Left lobe of liver (tissue), 2 donors: ENCODE data around the gene PAPOLB. TPM values are rescaled to one million over a fixed set of nuclear protein-coding genes. Genes with fewer than 3 reads are reported as not detected.

ENCODE experiments used
- ATAC-seq: fragments of 200-7000 bp; cut with Tn5 transposase; one replicate; pipeline ENCODE4 v1.9.1; 2020; ENCODE audit warnings: mild to moderate bottlenecking, moderate library complexity
- DNase-seq: peaks from one replicate; pipeline ENCODE4 v3.0.0-alpha.2; 2020; ENCODE audit warnings: low spot score
- total RNA-seq: library from RNA; stranded (reverse); gene quantifications from one replicate; pipeline ENCODE4 v1.2.1, GENCODE V29; 2021
- donor health status: DM: no; HTN: no; CAD: no; lungs with moderate emphysema.
- donor health status: DM: no; HTN: yes; CAD: no.

Gene PAPOLB
- total RNA-seq, 1 donor from 2014 or later: not detected

DNA sequence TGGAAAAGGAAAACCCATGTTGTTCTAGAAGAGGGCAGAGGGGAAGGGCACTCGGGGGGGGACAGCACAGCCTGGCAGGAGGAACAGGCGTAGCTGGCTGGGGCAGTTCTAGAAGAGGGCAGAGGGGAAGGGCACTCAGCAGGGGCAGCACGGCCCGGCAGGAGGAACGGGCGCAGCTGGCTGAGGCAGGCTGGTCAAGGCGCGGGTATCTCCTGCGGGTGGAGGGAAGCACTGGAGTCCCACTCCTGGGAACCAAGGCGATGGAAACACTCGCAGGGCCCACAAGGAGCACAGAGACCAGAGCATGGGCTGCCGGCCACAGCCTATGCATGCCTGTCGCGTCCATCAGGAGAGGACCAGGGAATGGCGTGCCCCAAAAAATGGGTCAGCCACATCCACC is 36.7 kb downstream of the PAPOLB start:
- DNase-seq (no peak), ATAC-seq (no peak)

DNA sequence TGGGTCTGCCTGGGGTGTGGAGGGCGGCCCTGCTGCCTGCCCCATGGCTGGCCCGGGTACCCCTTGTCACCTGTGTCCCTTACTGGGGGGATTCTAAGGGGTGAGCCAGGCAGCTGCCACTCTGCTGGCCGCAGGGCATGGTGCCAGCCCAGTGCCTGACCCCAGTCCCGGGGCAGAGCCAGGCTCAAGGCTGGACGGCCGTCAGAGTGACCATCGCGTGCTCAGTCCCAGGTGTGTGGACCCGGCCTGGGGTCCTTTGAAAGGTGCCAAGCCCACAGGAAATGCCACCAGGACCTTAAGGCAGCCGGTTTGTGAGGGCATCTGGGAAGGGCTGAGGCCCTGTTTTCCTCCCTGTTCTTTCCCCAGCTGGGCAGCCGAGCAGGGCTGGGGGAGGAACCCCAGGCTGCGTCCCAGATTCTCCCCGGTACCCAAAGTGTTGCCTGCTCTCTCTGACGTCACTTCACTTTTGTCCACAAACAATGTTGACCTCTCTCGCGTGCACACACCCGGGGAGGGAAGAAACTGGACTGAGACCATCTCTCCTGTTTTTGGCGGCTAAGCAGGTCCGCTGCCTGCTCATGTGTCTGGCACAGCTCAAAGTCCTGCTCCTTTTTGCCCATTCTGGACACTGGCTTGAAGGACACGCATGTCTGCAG is 37.6 kb downstream of the PAPOLB start:
- ATAC-seq (no peak), DNase-seq (no peak)

DNA sequence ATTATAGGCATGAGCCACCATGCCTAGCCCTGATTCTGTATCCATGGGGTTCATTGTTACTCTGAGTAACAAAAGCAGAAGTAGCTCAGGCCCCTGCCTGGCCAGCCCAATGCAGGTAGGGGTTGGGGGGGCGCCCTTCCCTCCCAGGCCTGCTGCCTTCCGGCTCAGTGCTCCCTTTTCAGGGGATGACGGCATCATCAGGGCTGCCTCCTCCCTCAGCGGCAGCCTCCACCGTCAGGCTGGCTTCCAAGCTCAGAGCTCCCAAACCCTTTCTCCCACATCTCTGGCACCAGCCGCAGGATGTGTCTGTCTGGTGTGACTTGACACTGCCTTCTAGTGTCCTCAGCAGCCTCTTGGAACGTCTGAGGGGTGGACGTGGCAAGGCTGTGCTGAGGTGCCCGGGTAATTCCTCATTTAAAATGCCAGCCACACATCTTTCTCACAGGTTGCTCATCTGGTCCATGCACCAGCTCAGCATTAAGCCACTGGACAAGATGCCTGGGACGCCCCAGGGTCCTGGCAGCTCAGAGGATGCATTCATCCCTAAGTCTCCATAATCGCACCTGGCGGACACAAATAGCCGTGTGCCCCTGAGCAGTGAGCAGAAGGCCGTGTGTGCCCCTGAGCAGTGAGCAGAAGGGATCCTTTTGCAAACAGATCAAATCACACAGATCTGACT is 38.2 kb downstream of the PAPOLB start:
- no peak for DNase-seq
- ATAC-seq: no peak

DNA sequence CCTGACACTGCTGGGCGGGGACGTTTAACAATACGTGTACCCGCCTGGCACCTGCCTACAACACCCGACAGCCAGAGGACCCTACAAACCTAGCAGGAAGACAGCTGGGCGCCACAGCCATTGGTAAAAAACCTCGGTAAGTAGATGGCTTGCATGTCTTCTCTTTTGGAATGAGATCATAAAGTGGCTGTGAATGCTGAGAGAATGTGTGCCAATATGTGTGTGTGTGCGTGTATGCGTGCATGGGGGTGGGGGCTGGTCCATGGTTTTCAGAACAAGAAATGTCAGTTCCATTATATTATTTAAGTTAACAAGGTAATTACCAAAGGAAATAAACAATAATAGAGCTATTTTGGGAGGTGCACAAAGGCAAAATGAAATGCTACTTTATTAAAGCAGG is 39.2 kb downstream of the PAPOLB start:
- no peak for ATAC-seq
- DNase-seq: no peak

DNA sequence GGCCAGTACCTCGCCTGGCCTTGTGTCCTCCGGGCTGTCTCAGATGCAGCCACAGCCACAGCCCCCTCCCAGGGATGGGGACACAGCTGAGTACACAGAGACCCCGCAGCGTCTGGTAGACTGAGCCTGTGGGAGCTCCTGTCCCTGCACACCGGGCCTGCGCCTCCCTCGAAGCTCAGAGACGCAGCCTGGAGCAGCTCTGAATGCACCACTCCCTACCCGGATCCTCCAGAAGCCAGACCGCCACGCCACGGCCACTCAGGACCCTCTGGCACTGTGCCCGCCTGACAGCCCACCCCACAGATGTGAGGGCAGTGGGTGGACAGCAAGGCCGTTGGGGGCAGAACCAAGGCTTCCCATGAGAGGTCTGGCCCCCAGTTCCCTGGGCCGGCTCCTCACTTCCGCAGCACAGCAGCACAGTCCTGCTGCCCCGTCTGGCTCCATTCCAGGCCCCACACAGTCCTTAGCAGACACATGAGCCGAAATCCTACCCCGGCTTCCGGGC is 40.8 kb downstream of the PAPOLB start:
- DNase-seq (no peak), ATAC-seq (no peak)

DNA sequence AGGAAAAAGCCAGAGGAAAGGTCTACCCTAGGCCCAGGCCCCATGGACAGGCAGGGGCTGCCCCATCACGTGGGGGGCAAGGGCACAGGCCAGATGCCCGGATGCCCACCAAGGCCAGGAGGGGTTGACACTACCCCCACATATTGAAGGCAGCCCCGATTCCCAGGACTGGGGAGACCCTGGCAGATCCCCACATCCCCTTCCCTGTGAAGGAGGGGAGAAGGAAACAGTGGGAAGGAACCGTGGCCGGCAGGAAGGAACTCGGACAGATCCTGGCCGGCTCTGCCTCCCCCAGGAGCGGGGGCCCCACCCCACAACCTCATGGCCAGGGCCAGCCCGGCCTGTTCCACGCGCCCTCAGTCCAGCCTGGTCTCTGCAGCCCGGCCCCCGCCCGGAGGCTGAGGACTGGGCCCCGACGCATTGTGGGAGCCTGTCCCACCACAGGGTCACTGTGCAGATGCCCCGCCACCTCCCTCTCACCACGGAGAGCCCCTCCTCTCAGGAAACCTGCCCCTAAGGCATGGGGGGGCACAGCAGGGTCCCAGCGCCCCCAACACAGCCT is 41.3 kb downstream of the PAPOLB start:
- DNase-seq (no peak), ATAC-seq (no peak)

DNA sequence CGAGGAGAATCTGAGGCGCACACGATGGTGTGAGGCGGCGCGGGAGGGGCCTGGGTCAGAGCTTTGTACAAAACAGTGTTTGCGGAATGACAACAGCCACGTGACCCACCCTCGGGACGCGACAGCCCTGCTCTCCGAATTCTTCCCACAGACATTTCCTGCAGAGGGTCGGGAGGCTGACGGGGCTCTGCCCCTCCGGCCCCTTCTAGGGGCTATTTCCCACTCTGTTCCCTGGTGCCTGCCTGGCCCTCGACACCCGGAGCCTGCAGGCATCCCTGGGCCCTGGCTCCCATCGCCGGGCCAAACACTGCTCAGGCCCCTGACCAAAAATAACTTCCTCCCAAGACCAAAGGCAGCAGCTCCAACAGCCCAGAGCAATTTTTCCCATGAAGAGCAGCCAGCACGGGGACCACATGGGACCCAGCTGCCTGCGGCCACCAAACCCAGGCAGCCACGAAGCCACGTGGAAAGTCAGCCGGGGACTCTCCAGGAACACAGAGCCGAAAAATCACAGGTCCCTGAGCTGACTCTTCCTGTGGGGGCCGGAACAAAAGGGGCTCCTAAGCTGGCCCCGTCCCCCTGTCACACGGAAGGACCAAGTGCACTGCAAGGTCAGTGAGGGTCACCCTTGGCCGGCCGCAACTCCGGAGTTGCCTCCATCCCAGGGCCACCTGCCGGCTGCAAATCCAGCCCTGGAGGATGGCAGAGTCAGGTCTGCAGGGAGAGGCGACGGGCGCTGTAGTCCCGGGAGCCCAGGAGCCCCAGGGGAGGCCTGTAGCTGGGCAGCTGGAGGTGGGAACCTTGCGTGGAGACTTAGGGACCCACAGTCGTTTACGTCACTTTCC is 42.0 kb downstream of the PAPOLB start:
- ATAC-seq (no peak), DNase-seq (no peak)

DNA sequence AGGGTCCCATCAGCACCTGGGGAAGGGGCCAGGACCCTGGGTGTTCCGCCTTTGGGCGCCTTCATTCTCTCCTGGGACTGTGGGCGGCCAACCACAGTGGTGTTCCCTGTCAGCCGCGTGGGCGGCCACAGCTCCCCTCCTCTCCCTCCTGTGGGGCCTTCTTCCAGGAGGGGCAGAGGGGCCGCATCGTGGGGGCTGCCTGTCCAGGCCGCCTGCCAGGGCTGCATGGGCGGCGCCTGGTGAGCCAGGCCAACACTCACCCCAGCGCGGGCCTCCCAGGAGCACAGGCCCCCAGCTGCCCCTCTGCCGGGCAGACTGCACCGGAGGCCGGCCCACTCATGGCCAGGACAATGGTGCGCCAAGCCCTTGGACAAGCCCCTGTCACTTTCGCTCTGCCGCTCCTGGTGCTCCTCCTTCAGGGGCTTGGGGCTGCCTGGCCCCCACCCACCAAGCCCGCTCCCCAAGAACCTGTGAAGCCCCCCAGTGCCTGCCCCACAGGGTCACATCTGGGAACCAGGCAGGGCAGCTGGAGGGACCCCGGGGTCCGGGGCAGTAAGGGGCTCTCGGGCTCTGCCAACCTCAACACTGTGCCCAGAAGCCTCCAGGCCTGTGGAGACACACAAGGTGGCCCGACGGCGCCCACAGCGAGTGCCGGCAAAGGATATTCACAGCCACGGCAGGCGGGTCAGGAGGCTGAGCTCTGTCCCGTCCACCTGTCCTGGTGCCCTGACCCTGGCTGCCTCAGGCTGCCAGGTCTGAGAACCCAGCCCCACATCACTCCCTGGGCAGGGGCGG is 43.6 kb downstream of the PAPOLB start:
- DNase-seq: no peak
- no peak for ATAC-seq

DNA sequence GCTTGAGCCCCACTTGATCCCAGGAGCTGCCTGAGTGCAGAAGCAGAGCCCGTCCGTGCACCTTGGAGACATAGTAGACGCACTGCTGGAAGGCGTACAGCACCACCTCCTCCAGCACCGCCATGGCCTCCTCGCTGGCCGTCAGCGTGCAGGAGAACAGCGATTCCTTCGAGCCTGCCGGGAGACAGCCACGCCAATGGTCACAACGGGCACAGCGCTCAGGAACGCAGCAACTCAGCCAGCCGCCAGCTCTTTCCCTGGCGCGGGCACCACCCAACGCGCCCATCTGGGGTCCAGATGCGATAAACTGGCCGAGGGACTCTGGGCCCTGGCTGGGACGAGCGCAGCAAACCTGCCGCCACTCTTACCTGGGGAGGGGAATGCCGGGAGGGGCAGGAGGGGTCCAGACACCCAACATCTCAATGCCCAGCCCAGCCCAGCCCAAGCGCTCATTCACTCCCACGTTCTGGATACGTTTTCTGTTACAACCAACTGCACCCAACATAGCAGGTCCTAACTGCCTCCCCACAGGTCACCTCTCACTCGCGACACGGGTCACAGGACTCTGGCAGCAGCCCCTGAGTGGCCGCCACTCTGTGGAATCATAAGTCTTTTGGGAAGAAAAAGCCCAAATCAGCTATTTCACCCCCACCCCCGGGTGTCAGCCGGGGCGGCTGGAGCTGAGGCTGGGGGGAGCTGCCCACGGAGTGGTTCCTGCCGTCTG is 44.5 kb downstream of the PAPOLB start:
- ATAC-seq (no peak), DNase-seq (no peak)

DNA sequence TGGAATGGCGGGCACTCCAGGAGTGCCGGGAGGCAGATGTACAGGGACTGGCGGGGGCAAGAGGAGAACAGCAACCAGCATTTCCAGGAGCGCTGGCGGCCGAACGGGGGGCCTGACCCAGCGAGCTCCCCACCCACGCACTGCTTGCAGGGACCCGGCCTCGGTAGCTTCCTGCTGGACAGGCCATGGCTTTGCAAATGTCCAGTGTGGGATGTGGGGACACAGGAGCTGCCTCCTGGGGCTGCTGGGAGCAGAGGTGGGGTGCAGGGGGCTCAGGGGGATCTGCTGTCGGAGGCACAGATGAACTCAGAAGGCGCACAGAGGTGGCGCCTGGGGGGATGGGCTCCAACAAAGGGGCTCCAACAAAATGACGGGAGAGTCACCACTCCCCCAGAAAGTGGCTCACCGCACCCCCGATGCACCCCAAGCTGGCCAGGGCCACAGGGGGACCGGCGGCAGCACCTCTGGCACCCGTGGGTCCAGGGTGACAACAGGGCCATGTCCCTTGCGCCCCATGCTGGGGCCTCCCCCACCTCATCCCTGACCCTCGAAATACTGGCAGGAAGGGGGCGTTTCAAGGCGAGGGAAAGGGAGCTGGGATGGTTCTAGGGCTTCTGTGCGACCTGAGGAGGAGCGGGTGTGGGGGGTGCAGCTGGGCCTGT is 45.3 kb downstream of the PAPOLB start:
- DNase-seq: no peak

DNA sequence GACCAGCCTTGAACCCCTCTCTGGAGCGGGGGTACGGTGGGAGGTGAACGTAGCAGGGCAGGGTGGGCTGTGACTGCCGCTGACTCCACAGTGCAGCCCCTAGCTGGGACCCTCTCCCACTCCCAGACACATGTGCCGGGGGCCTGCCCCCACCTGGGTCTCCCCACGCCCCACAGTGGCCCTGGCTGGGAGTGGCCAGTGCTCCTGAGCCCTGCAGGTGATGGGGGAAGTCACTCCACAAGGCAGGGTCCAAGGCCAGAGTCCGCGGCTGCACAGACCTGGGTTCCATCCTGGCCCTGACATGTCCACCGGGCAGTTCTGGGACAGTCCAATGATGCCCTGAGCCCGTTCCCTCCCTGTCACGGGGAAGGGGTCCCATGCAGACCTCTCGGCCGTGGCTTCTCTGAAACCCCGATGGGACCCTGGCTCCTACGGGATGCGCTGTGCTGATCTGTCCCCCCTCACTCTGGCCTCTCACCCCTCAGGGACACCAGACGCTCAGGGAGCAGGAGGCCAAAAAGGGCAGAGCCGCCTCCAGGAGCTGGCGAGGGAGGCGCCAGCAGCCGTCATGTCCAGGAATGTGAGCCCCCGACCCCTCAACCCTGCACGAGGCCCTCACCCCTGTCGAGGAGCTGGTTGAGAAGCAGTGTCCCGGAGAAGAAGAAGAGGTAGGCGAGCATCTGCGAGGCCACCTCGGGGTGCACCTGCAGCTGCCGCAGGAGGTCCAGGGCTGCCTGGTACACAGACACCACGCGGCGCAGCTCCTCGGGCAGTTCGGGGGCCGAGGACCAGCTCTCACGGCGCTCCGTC is 46.0 kb downstream of the PAPOLB start:
- ATAC-seq: no peak
- no peak for DNase-seq

More for the DNA sequence above, 45.3 kb downstream of the PAPOLB start:
- ATAC-seq: no peak

DNA sequence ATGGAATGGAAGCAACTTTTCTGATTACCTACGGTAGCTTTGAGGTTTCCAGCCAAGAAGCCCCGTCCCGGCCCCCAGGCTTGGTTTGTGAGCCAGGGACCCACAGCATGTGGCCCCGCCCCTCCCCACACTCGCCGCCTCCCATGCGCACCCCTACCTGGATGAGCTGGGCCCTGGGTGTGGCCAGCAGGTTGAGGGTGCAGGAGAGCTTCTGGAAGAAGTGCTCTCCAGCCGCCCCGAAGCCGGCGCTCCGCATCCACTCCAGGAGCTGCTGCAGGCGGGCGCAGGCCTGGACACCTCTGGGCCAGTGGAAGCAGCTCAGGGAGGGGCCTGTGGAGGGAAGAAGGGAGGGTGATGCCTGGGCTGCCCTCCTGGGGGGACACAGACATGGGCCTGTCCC is 46.7 kb downstream of the PAPOLB start:
- DNase-seq (no peak), ATAC-seq (no peak)

DNA sequence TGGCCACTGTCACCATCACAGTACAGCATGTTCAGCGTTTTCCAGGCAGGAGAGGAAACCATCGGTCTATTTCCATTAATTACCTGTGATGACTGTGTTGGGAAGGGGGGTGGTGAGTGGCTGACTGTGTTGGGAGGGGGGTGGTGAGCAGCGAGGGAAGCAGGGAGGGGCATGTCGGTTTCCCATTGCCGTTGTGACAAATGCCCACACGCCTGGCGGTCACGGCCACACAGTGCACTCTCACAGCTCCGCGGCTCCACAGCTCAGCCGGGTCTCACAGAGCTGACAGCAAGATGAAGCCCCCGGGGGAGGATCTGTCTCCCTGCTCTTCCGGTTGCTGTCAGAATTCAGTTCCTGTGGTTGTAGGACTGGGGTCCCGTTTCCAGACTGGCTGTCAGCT is 47.4 kb downstream of the PAPOLB start:
- ATAC-seq (no peak), DNase-seq (no peak)

DNA sequence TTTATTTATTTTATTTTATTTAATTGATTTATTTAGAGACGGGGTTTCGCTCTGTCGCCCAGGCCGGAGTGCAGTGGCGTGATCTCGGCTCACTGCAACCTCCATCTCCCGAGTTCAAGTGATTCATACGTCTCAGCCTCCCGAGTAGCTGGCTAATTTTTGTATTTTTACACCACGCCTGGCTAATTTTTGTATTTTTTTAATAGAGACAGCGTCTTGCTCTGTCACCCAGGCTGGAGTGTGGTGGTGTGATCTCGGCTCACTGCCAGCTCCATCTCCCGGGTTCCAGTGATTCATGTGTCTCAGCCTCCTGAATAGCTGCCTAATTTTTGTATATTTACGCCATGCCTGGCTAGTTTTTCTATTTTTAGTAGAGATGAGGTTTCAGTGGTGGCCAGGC is 52.2 kb downstream of the PAPOLB start:
- ATAC-seq: no peak
- no peak for DNase-seq

DNA sequence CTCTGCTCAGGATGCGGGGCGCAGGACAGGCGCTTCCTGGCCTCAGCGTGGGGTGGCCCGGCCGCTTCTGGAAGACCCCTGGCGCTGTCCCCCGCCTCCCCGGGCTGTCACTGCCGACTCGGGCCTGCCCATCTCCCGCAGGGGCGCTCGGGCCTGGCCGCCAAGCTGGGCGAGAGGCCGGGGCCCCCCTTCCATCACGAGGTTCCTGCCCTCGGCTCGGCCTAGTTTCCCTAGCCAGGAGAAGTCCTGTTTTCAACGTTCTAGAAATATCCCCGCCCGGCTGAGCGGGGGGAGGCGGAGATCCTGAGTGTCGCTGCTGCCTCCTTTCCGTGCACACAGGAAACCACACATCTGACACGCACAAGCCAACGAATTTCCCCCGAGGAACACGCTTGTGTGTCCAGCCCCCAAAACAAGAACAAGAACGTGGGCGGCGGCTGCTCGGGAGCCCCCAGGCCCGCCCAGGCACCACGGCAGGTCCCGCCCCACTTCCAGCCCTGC is 52.7 kb downstream of the PAPOLB start:
- ATAC-seq: no peak
- no peak for DNase-seq

DNA sequence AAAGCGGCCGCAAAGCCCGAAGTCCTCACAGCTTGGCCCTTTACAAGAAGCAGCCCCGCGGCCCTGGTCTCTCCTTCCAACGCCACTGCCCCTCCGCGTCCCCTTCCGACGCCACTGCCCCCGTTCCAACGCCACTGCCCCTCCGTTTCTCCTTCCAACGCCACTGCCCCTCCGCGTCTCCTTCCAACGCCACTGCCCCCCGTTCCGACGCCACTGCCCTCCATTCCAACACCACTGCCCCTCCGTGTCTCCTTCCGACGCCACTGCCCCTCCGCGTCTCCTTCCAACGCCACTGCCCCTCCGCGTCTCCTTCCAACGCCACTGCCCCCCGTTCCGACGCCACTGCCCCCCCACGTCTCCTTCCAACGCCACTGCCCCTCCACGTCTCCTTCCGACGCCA is 53.3 kb downstream of the PAPOLB start:
- DNase-seq (no peak), ATAC-seq (no peak)

DNA sequence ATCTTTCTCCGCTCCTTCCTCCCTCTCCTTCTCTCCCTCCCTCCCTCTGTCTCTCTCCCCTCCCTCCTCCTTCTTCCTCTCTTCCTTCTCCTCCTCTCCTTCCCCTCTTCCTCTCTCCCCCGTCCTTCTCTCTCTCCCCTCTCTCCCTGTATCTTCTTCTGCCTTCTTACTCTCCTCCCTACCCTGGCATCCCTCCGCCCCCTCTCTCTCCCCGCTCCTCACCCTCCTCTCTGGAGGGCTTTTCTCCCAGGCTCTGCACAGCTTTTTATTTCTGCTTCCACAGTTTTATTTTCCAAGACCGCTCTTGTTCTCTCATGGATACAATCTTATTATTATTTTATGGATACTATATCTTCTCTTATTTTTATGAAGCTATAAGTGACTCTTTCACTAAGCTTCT is 53.8 kb downstream of the PAPOLB start:
- ATAC-seq (no peak), DNase-seq (no peak)
